Measurements from ENCODE around the gene SEMA4D. TPM values are rescaled to one million over a fixed set of nuclear protein-coding genes. Genes with fewer than 3 reads are reported as not detected.

Gene SEMA4D
- polyA plus RNA-seq, 1 experiment = 0.50 TPM

- Histone ChIP-seq H3K36me3 (ENCODE audit: control insufficient read depth, insufficient read depth, low read length) (no peaks in the 10 kb centered on the region), H3K27me3 (ENCODE audit: control insufficient read depth, insufficient read depth, low read length) (no peaks in the 10 kb centered on the region), H3K4me3 (ENCODE audit: low read depth, low read length) (no peak overlapping the region)
- no peak for TF ChIP-seq CTCF (IDR thresholded peaks at IDR 0.05; ENCODE audit: insufficient read depth, low read depth, low read length)
- CTCF ChIA-PET = no interaction called here
- no peak for DNase-seq (ENCODE audit: low read depth)
- POLR2A ChIA-PET = no interaction called here
Measured at GRCh38 chr9:89468281-89468960, 29.5 kb downstream of the SEMA4D start.

GRCh38 chr9:89467278-89467625, 30.7 kb downstream of the SEMA4D start:
- Histone ChIP-seq H3K4me3 (ENCODE audit: low read depth, low read length) (no peak overlapping the region), H3K27me3 (ENCODE audit: control insufficient read depth, insufficient read depth, low read length) (no peaks in the 10 kb centered on the region), H3K36me3 (ENCODE audit: control insufficient read depth, insufficient read depth, low read length) (no peaks in the 10 kb centered on the region)
- DNase-seq (ENCODE audit: low read depth) = no peak
- TF ChIP-seq CTCF (IDR thresholded peaks at IDR 0.05; ENCODE audit: insufficient read depth, low read depth, low read length) = no peak
- CTCF ChIA-PET = no interaction called here
- POLR2A ChIA-PET = no interaction called here

GRCh38 chr9:89466451-89467277, 31.2 kb downstream of the SEMA4D start:
- H3K27me3 ChIP-seq (ENCODE audit: control insufficient read depth, insufficient read depth, low read length) = no peaks in the 10 kb centered on the region
- H3K4me3 ChIP-seq (ENCODE audit: low read depth, low read length) = no peak overlapping the region
- no peaks in the 10 kb centered on the region for H3K36me3 ChIP-seq (ENCODE audit: control insufficient read depth, insufficient read depth, low read length)
- no peak for DNase-seq (ENCODE audit: low read depth)
- CTCF ChIA-PET = no interaction called here
- TF ChIP-seq CTCF (IDR thresholded peaks at IDR 0.05; ENCODE audit: insufficient read depth, low read depth, low read length) = no peak
- POLR2A ChIA-PET = no interaction called here

- no peak for DNase-seq (ENCODE audit: low read depth)
- Histone ChIP-seq H3K4me3 (ENCODE audit: low read depth, low read length) (no peak overlapping the region), H3K36me3 (ENCODE audit: control insufficient read depth, insufficient read depth, low read length) (no peaks in the 10 kb centered on the region), H3K27me3 (ENCODE audit: control insufficient read depth, insufficient read depth, low read length) (no peaks in the 10 kb centered on the region)
- no peak for TF ChIP-seq CTCF (IDR thresholded peaks at IDR 0.05; ENCODE audit: insufficient read depth, low read depth, low read length)
- ChIA-PET POLR2A (no interaction called here), CTCF (no interaction called here)
Measured at GRCh38 chr9:89465726-89466308, 32.1 kb downstream of the SEMA4D start.

- POLR2A ChIA-PET = no interaction called here
- CTCF ChIA-PET = no interaction called here
- Histone ChIP-seq H3K27me3 (ENCODE audit: control insufficient read depth, insufficient read depth, low read length) (no peaks in the 10 kb centered on the region), H3K4me3 (ENCODE audit: low read depth, low read length) (no peak overlapping the region), H3K36me3 (ENCODE audit: control insufficient read depth, insufficient read depth, low read length) (no peaks in the 10 kb centered on the region)
- no peak for DNase-seq (ENCODE audit: low read depth)
- TF ChIP-seq CTCF (IDR thresholded peaks at IDR 0.05; ENCODE audit: insufficient read depth, low read depth, low read length) = no peak
Measured at GRCh38 chr9:89465001-89465451, 32.9 kb downstream of the SEMA4D start.

Measured in BJ (cell line).